H1 (cell line): ENCODE measurements around the gene TAC4.

ENCODE experiments used
- CTCF ChIP-seq, 3 experiments: IDR thresholded peaks; 1 replicate in 2 of 3; 2 replicates in 1 of 3; pipeline versions ENCODE4 v1.5.1 to v1.6.1; 2011; ENCODE audit warnings: low read length in 3 of 3, mild to moderate bottlenecking in 3 of 3, inconsistent platforms in 2 of 3, low read depth in 1 of 3, moderate library complexity in 1 of 3; ENCODE audit not compliant: insufficient read depth in 1 of 3; ENCODE audit errors: control extremely low read depth in 1 of 3
- EZH2 ChIP-seq: fragments of 200-600 bp; sonication (generic); IDR thresholded peaks from 2 replicates; pipeline ENCODE4 v1.7.1; 2012; ENCODE audit warnings: low read depth, mild to moderate bottlenecking, moderate library complexity, low read length, inconsistent platforms; ENCODE audit not compliant: severe bottlenecking
- ZNF274 ChIP-seq: IDR thresholded peaks from 2 replicates; pipeline ENCODE4 v1.7.0; 2012; ENCODE audit warnings: low read length, borderline replicate concordance; ENCODE audit errors: extremely low read depth

- TF ChIP-seq CTCF (IDR thresholded peaks at IDR 0.05; ENCODE audit: control extremely low read depth in 1 of 3, insufficient read depth in 1 of 3, low read depth in 1 of 3, low read length in 3 of 3): no peak
- no peak for TF ChIP-seq ZNF274
- TF ChIP-seq EZH2: no peak
These were observed 22.2 kb downstream of the TAC4 start for GRCh38 chr17:49825645-49826044.
